HG03565 (cell line): ENCODE data around the gene SBNO2.

ENCODE experiments used
- ATAC-seq: cut with Tn5 transposase; IDR thresholded peaks from one replicate; pipeline ENCODE4 v1.9.1; 2021; ENCODE audit warnings: mild to moderate bottlenecking, moderate library complexity; ENCODE audit not compliant: unreplicated experiment

The SBNO2 gene, protein sequence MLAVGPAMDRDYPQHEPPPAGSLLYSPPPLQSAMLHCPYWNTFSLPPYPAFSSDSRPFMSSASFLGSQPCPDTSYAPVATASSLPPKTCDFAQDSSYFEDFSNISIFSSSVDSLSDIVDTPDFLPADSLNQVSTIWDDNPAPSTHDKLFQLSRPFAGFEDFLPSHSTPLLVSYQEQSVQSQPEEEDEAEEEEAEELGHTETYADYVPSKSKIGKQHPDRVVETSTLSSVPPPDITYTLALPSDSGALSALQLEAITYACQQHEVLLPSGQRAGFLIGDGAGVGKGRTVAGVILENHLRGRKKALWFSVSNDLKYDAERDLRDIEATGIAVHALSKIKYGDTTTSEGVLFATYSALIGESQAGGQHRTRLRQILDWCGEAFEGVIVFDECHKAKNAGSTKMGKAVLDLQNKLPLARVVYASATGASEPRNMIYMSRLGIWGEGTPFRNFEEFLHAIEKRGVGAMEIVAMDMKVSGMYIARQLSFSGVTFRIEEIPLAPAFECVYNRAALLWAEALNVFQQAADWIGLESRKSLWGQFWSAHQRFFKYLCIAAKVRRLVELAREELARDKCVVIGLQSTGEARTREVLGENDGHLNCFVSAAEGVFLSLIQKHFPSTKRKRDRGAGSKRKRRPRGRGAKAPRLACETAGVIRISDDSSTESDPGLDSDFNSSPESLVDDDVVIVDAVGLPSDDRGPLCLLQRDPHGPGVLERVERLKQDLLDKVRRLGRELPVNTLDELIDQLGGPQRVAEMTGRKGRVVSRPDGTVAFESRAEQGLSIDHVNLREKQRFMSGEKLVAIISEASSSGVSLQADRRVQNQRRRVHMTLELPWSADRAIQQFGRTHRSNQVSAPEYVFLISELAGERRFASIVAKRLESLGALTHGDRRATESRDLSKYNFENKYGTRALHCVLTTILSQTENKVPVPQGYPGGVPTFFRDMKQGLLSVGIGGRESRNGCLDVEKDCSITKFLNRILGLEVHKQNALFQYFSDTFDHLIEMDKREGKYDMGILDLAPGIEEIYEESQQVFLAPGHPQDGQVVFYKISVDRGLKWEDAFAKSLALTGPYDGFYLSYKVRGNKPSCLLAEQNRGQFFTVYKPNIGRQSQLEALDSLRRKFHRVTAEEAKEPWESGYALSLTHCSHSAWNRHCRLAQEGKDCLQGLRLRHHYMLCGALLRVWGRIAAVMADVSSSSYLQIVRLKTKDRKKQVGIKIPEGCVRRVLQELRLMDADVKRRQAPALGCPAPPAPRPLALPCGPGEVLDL (N-terminal part only)

DNA sequence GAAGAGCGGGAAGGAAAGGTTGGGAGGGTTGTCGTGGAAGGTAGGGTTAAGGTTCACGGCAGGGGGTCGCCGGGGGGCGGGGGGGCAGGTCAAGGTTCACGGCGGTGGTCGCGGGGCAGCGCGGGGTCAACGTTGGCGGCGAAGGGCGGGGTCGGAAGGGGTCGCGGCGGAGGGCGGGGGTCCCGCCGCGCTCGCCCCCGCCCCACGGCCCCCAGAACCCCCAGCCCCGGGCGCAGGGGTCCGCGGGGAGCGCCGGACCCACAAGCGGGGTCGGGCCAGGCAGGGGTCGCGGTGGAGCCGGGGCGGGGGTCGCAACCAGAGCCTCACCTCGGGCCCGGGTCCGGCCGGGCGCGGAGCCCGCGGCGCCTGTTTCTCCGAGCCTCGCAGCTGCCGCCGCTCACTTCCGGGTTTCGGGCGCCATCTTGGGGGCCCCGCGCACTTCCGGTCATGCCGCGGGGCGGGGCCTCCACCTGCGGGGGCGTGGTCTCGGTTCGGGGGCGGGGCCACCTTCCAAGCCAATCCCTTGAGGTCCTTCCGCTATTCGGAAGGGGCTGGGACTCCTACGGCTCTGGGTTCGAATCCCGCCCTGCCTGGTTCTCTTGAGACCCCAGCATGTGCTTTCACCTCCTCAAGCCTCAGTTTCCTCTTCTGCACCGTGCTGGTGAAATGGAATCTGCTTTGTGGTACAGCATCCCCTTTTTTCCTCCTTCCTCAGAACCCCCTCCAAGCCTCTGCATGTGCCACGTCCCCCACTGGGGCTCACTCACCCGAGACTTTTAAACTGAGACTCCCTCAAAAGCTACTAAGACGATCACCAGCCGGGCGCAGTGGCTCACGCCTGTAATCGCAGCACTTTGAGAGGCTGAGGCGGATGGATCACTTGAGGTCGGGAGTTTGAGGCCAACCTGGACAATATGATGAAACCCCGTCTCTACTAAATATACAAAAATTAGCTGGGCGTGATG lies at the start of gene SBNO2:
Gene SBNO2 (minus strand): TSS at position 424 of the 965 bp plus-strand sequence. CDS start 19,992 bp downstream, outside the sequence.
- peak; percentile 52 for ATAC-seq

DNA sequence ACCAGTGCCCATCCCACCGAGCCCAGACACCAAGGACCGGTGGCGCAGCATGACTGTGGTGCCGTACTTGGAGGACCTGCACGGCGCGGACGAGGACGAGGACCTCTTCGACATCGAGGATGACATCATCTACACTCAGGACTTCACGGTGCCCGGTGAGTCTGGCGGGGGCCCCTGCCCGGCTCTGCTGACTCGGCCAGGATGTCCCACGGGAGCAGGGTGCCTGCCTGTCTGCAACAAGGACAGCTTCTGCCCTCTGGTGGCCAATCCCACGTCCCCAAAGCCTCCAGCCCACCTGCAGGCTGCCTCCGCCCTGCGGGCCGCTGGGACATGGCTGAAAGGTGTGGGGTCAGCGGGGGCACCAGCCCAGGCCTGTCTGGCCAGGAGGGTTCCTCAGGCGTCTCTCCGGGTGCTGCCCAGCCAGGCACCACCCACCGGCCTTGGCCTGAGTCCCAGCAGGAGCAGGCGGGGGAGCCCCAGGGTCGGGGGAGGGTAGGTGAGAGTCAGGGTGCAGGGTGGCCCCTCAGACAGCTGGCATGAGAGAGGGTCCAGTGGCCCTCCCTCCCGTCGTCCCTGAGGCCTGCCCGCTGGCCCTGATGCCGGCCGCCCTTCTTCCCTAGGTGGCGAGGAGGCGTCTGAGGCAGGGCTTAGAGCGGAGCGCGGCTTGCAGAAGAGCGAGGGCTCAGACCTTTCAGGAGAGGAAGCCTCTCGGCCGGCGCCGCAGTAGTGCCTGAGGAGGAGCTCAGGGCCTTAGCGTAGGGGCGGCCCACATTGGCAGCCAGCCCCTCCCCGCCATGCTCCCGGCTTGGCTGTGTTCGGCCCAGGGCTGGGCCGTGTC lies 49.2 kb upstream of the SBNO2 start:
- ATAC-seq = no peak

- ATAC-seq = no peak
These were observed 48.3 kb upstream of the SBNO2 start for GRCh38 chr19:1222394-1222793.

- no peak for ATAC-seq
These were observed 47.8 kb upstream of the SBNO2 start for GRCh38 chr19:1221904-1222255.

DNA sequence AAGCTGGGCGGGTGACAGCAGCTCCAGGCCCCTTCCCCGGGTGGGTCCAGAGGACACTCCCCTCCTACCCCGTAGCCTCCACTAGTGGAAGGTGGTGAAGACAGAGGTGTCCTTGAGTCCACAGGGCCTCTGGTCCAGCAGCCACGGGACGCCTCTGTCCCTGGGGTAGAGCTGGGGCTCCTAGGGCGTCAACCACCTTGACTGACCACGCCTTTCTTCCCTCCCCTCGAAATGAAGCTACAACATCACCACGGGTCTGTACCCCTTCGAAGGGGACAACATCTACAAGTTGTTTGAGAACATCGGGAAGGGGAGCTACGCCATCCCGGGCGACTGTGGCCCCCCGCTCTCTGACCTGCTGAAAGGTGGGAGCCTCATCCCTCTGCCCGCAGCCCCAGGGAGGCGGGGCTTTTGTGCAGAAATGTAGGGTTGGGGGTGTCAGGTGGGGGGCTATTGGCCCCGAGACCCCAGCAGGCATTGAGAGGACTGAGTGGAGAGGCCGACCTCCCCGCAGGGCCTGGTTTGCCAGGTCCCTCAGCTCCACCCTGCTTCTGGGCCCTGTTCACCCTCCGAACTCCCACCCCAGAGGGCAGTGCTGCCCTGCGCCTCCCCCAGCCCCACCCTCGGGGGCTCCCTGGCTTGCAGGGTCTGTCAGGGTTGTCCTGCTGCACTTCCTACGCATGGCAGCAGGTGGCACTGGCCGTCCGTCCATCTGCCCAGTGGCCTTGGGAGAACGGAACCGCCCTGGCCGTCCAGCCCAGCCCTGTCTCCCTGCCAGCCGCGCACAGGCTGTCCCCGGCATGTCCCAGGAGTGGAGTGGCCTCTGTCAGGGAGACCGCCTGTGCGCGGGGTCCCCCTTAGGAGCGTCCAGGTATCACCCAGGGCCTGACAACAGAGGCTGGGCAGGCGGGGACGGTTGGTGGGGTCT lies 47.2 kb upstream of the SBNO2 start:
- ATAC-seq = no peak

DNA sequence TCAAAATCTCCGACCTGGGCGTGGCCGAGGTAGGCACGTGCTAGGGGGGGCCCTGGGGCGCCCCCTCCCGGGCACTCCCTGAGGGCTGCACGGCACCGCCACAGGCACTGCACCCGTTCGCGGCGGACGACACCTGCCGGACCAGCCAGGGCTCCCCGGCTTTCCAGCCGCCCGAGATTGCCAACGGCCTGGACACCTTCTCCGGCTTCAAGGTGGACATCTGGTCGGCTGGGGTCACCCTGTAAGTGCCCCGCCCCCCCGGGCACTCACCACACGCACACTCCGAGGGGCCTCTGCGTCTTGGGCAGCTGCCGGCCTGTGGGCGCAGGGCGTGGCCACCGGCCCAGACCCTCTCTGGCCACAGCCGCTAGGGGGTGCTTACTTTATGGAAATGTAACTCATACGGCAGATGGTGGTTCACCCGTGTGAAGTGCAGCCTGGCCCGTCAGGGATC lies 46.4 kb upstream of the SBNO2 start:
- no peak for ATAC-seq

DNA sequence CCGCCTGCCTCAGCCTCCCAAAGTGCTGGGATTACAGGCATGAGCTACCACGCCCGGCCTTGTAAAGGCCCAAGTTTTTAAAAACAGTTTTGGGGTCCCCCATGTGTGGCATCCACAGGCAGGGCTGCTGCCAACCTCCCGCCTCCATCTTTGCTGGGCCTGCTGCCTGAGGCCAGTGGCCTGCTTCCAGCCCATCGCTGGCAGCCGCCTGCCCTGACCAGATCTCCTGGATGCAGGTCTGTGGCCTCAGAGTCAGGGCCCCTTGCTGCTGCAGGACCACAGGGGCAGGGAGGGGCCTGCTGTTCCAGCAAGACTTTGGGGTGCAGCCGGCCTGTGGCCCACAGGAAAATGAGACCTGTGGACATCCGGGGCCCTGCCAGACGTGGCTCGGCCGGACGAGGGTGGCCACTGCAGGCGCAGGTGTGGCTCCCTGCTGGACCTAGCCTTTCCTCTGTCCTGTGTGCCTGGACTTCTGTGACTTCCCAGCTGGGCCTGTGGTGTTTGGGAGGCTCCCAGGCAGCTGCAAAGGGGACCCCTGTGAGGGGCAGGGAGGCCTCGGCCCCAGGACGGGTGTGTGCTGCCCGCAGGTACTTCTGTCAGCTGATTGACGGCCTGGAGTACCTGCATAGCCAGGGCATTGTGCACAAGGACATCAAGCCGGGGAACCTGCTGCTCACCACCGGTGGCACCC lies 45.9 kb upstream of the SBNO2 start:
- ATAC-seq = no peak

GRCh38 chr19:1218751-1219567 lies 44.9 kb upstream of the SBNO2 start:
- ATAC-seq = no peak

- ATAC-seq = no peak
These were observed 43.3 kb upstream of the SBNO2 start for GRCh38 chr19:1217366-1217765.

DNA sequence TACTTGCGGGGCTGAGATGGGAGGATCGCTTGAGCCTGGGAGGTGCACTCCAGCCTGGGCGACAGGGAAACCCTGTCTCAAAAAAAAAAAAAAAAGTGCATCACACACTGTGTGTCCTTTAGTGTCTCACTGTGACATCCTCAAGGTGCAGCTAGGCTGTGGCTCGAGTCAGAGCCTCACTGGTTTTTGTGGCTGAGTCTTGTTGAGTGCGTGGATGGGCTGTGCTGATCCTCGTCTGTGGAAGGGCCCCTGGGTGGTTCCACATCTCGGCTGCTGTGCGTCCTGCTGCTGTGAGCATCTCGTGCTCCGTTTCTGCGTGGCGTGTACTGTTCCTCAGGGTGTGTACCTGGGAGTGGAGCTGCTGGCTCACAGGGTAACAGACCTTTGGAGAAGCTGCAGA lies 42.7 kb upstream of the SBNO2 start:
- ATAC-seq = no peak

GRCh38 chr19:1214862-1215731 lies 41.0 kb upstream of the SBNO2 start:
- no peak for ATAC-seq

DNA sequence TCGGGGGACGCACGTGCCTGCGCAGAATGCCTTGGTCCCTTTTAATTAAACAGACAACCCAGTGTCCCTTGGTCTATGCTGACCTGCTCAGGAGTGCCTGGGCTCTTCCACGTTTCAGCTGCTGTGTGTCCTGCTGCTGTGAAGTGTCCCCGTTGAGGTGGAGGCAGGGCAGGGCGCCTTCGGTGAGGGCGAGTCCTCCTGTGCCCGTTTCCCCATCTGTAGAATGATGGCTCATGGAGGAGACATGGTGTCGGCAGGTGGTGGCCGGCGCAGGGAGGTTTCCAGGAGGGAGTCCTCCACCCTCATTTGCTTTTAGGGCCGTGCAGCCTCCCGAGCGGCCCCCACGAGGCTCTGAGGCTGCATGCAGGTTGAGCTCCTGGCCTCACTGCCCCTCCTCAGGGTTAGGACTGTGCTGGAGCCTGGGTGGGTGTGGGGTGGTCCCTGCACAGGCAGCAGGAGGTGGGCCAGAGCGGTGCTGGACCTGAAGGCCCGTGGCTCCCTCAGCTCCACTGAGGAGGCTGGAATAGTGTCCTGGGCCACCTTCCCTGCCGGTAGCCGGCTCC lies 40.3 kb upstream of the SBNO2 start:
- ATAC-seq = no peak

DNA sequence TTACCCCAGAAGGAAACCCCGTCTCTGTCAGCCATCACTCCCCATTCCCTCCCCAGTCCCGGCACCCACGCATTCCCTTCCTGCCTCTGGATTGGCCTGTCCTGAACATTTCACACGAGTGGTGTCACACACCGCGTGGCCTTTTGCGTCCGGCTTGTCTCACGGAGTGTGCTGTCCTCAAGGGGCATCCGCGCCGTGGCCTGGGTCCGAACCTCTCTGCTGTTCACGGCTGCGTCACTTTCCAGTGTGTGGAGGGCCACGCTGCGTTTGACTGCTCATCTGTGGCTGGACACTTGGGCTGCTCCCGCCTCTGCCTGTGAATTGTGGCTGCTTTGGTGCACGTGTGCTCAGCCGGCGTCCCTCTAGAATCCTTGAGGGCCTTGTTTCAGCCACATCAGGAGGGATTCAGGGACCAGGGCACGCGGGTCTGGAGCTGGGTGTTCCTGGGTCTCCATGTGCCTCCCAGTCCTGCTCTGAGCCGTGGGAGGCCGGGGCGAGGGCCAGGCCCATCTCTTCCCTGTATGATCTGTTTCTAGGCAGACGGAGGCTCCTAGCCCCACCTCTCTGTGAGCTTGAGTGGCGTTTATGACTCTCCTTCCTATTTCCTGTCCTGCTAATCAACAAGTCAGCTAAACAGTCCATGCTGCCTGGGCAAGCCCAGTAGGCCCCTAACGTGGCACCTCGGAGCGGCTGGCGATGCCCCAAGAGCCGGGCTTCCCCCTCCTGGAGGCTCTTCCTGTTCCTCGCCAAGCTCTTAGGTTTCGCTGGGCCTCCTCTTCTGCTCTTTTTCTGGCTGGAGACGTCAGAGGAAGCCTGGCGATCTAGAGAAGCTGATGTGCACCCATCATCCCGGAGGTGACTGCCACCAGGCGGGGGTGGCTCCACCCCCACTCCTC lies 39.6 kb upstream of the SBNO2 start:
- no peak for ATAC-seq

DNA sequence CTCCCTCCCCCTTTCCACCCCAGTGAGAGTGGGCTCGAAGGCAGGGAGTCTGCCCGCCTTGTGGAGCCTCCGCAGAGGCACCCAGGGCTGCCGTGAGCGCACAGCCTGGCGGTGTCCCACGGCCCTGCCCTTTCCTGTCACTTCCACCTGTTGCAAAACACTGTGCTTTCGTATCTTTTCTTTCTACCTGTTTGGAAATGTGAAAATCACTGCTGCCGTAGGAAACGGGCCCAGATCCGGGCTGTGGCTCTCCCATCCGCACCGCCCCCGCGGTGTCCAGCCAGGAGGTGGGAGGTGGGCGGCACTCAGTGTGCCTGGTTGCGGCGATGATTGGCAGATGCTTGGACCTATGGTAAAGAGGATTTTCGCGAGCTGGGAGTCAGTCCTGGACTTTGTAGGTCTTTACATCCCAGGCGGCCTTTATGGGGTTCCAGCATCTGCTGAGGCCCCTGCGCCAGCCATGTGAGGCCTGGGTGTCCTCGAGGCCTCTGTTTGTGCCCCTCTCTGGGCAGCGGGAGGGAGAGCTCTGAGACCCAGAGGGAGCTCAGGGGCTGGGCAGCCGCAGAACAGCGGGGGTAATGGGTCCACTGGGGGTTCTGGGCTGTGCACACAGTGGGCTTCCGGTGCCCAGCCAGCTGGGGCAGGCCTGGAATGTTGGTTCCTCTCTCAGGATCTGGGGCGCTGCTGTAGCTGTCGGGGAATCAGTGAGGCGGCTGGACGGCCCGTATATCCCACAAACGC lies 37.6 kb upstream of the SBNO2 start:
- ATAC-seq = no peak
